Measurements from ENCODE around the gene RAB44. TPM values are rescaled to one million over a fixed set of nuclear protein-coding genes. Genes with fewer than 3 reads are reported as not detected.

RAB44 gene
- total RNA-seq, 1 experiment from 2014 or later, result 0.11 TPM

DNA sequence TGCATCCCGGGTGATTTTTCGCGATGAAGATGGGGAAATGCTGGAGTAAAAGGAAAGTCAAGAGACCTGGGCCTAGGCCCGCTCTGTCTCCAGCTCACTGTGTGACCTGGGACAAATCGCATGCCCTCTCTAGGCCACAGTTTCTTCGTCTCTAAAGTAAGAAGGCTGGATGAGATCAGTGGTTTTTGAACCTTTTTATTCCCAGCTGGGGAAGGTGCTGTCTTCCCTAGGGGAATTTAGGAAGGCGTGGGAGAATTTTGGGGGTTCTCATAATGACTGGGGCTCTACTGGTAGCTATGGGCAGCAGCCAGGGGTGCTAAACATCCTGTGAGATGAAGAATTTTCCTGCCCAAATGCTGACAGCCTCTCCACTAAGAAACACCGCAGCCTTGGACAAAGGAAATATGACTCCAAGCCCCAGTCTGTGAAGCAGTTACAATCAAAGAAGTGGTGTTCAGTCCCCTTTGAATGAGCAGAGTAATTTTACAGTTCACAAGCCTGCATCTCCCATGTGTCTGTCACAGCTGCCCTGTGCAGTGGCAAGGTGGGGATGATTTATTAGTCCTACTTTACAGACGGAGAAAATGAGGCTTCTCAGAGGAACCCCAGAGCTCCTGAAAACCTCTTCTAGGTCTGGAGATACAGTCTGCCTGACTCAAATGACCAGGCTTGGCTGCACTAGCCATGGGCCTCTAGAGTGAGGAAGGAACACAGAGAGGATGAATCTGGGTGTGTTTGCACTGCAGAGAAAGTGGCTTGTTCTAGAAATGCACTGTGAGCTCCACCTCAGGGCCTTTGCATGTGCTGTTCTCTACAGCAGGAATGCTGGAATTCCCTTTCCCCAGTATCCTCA lies 57.2 kb downstream of the RAB44 start (continued):
- no peak for TF ChIP-seq TP53 (CRISPR knock-in tag; IDR thresholded peaks at IDR 0.05)
- TF ChIP-seq, protein P1, sequence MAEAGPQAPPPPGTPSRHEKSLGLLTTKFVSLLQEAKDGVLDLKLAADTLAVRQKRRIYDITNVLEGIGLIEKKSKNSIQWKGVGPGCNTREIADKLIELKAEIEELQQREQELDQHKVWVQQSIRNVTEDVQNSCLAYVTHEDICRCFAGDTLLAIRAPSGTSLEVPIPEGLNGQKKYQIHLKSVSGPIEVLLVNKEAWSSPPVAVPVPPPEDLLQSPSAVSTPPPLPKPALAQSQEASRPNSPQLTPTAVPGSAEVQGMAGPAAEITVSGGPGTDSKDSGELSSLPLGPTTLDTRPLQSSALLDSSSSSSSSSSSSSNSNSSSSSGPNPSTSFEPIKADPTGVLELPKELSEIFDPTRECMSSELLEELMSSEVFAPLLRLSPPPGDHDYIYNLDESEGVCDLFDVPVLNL (CRISPR knock-in tag; IDR thresholded peaks at IDR 0.05; ENCODE audit: borderline replicate concordance, low read depth), result no peak
- TF ChIP-seq SP1 (CRISPR knock-in tag; conservative IDR thresholded peaks at IDR 0.05), result no peak
- TF ChIP-seq IRF2 (CRISPR knock-in tag; IDR thresholded peaks at IDR 0.05; ENCODE audit: borderline replicate concordance, low read depth), result no peak
- no peak for TF ChIP-seq NFATC4 (CRISPR knock-in tag; IDR thresholded peaks at IDR 0.05)
- TF ChIP-seq, protein P2, sequence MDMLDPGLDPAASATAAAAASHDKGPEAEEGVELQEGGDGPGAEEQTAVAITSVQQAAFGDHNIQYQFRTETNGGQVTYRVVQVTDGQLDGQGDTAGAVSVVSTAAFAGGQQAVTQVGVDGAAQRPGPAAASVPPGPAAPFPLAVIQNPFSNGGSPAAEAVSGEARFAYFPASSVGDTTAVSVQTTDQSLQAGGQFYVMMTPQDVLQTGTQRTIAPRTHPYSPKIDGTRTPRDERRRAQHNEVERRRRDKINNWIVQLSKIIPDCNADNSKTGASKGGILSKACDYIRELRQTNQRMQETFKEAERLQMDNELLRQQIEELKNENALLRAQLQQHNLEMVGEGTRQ (CRISPR knock-in tag; IDR thresholded peaks at IDR 0.05), result no peak

DNA sequence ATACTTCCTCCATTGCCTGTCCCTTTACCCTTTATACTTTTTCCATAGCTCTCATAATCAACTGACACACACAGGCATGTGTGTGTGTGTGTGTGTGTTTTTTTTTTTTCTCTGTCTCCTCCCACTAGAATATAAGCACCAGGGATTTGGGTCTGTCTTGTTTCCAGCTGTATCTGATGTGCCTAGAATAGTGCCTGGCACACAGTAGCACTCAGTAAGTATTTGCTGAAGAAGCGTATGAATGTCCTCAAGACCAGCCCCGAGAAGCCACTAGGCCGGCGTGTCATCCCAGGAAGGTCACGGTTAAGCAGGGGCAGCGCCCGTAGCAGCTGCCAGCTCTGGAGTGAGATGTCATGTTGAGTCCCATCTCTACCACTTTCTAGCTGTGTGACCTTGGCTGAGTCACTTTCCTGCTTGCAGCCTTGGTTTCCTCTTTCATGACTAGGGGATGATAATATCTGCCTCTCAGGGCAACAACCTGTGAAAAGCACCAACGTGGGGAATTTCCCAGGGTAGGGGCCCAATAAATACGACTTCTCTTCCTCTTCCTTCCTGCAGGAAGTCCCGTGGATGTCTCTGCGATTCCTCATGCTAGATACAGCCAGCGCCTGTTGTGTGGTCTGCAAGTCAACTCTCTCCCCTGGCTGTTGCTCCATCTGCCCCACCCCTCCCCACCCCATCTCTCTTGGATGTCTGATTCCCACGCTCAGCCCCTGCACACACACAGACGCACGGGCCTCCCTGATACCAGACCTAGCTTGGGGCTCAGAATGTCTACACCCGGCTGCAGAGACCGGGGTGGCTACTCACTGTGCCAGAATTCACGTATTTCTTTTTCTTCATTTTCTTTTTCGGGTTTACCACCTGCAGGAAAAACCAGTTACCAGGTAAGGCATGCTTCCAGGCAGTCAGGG lies 58.1 kb downstream of the RAB44 start:
- no peak for ATAC-seq
- TF ChIP-seq, protein P3, sequence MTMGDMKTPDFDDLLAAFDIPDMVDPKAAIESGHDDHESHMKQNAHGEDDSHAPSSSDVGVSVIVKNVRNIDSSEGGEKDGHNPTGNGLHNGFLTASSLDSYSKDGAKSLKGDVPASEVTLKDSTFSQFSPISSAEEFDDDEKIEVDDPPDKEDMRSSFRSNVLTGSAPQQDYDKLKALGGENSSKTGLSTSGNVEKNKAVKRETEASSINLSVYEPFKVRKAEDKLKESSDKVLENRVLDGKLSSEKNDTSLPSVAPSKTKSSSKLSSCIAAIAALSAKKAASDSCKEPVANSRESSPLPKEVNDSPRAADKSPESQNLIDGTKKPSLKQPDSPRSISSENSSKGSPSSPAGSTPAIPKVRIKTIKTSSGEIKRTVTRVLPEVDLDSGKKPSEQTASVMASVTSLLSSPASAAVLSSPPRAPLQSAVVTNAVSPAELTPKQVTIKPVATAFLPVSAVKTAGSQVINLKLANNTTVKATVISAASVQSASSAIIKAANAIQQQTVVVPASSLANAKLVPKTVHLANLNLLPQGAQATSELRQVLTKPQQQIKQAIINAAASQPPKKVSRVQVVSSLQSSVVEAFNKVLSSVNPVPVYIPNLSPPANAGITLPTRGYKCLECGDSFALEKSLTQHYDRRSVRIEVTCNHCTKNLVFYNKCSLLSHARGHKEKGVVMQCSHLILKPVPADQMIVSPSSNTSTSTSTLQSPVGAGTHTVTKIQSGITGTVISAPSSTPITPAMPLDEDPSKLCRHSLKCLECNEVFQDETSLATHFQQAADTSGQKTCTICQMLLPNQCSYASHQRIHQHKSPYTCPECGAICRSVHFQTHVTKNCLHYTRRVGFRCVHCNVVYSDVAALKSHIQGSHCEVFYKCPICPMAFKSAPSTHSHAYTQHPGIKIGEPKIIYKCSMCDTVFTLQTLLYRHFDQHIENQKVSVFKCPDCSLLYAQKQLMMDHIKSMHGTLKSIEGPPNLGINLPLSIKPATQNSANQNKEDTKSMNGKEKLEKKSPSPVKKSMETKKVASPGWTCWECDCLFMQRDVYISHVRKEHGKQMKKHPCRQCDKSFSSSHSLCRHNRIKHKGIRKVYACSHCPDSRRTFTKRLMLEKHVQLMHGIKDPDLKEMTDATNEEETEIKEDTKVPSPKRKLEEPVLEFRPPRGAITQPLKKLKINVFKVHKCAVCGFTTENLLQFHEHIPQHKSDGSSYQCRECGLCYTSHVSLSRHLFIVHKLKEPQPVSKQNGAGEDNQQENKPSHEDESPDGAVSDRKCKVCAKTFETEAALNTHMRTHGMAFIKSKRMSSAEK (CRISPR knock-in tag; IDR thresholded peaks at IDR 0.05; ENCODE audit: borderline replicate concordance), result no peak
- TF ChIP-seq ZNF138 (CRISPR knock-in tag; conservative IDR thresholded peaks at IDR 0.05) (no peak), FOXJ3 (CRISPR knock-in tag; IDR thresholded peaks at IDR 0.05; ENCODE audit: borderline replicate concordance) (no peak), ZNF317 (CRISPR knock-in tag; IDR thresholded peaks at IDR 0.05; ENCODE audit: borderline replicate concordance, low read depth) (no peak), FOXK1 (CRISPR knock-in tag; IDR thresholded peaks at IDR 0.05) (no peak), ELF4 (CRISPR knock-in tag; IDR thresholded peaks at IDR 0.05; ENCODE audit: low read depth) (no peak)
- TF ChIP-seq, protein P4, sequence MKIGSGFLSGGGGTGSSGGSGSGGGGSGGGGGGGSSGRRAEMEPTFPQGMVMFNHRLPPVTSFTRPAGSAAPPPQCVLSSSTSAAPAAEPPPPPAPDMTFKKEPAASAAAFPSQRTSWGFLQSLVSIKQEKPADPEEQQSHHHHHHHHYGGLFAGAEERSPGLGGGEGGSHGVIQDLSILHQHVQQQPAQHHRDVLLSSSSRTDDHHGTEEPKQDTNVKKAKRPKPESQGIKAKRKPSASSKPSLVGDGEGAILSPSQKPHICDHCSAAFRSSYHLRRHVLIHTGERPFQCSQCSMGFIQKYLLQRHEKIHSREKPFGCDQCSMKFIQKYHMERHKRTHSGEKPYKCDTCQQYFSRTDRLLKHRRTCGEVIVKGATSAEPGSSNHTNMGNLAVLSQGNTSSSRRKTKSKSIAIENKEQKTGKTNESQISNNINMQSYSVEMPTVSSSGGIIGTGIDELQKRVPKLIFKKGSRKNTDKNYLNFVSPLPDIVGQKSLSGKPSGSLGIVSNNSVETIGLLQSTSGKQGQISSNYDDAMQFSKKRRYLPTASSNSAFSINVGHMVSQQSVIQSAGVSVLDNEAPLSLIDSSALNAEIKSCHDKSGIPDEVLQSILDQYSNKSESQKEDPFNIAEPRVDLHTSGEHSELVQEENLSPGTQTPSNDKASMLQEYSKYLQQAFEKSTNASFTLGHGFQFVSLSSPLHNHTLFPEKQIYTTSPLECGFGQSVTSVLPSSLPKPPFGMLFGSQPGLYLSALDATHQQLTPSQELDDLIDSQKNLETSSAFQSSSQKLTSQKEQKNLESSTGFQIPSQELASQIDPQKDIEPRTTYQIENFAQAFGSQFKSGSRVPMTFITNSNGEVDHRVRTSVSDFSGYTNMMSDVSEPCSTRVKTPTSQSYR (CRISPR knock-in tag; IDR thresholded peaks at IDR 0.05), result no peak
- TF ChIP-seq, protein P5, sequence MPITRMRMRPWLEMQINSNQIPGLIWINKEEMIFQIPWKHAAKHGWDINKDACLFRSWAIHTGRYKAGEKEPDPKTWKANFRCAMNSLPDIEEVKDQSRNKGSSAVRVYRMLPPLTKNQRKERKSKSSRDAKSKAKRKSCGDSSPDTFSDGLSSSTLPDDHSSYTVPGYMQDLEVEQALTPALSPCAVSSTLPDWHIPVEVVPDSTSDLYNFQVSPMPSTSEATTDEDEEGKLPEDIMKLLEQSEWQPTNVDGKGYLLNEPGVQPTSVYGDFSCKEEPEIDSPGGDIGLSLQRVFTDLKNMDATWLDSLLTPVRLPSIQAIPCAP (CRISPR knock-in tag; IDR thresholded peaks at IDR 0.05), result no peak
- TF ChIP-seq, protein P6, sequence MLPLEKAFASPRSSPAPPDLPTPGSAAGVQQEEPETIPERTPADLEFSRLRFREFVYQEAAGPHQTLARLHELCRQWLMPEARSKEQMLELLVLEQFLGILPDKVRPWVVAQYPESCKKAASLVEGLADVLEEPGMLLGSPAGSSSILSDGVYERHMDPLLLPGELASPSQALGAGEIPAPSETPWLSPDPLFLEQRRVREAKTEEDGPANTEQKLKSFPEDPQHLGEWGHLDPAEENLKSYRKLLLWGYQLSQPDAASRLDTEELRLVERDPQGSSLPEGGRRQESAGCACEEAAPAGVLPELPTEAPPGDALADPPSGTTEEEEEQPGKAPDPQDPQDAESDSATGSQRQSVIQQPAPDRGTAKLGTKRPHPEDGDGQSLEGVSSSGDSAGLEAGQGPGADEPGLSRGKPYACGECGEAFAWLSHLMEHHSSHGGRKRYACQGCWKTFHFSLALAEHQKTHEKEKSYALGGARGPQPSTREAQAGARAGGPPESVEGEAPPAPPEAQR (CRISPR knock-in tag; IDR thresholded peaks at IDR 0.05), result no peak
- TF ChIP-seq, protein P7, sequence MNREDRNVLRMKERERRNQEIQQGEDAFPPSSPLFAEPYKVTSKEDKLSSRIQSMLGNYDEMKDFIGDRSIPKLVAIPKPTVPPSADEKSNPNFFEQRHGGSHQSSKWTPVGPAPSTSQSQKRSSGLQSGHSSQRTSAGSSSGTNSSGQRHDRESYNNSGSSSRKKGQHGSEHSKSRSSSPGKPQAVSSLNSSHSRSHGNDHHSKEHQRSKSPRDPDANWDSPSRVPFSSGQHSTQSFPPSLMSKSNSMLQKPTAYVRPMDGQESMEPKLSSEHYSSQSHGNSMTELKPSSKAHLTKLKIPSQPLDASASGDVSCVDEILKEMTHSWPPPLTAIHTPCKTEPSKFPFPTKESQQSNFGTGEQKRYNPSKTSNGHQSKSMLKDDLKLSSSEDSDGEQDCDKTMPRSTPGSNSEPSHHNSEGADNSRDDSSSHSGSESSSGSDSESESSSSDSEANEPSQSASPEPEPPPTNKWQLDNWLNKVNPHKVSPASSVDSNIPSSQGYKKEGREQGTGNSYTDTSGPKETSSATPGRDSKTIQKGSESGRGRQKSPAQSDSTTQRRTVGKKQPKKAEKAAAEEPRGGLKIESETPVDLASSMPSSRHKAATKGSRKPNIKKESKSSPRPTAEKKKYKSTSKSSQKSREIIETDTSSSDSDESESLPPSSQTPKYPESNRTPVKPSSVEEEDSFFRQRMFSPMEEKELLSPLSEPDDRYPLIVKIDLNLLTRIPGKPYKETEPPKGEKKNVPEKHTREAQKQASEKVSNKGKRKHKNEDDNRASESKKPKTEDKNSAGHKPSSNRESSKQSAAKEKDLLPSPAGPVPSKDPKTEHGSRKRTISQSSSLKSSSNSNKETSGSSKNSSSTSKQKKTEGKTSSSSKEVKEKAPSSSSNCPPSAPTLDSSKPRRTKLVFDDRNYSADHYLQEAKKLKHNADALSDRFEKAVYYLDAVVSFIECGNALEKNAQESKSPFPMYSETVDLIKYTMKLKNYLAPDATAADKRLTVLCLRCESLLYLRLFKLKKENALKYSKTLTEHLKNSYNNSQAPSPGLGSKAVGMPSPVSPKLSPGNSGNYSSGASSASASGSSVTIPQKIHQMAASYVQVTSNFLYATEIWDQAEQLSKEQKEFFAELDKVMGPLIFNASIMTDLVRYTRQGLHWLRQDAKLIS (CRISPR knock-in tag; IDR thresholded peaks at IDR 0.05; ENCODE audit: borderline replicate concordance), result no peak

More for the DNA sequence above, 58.1 kb downstream of the RAB44 start:
- no peak overlapping the region for H3K4me3 Mint-ChIP-seq
- H3K36me3 Mint-ChIP-seq, result no peaks in the 10 kb centered on the region
- H3K4me1 Mint-ChIP-seq, result peaks cover 12% of the 10 kb centered on the region
- H3K27me3 Mint-ChIP-seq (ENCODE audit: low read depth), result no peaks in the 10 kb centered on the region
- no peak for DNase-seq (ENCODE audit: low spot score)
- CTCF ChIA-PET, result interaction anchor here (1.3 to 4.6 kb wide), 4 partner anchors 9 to 137 kb away, joined by 3 to 35 read pairs (median 8); no protein-coding TSS in a partner anchor
- H3K9me3 Mint-ChIP-seq, result no peaks in the 10 kb centered on the region
- POLR2A ChIA-PET, result interaction anchor here (0.6 kb wide), 1 partner anchor 65 kb away, joined by 4 read pairs; no protein-coding TSS in a partner anchor
- no peak overlapping the region for H3K27ac Mint-ChIP-seq

Measured in WTC11 (cell line).